BLaER1 (cell line): ENCODE data around the gene ZFC3H1.
"Not testable (repeated sequence)": the region's sequence is repeated elsewhere in the genome, so short reads cannot be mapped to it uniquely, and the experiment has no call there.

ENCODE experiments used
- H3K27ac ChIP-seq: shearing (Covaris generic); formaldehyde crosslinking; 2 replicates; pipeline ENCODE4 v1.8.1; 2022
- H3K27me3 ChIP-seq: shearing (Covaris generic); formaldehyde crosslinking; 2 replicates; pipeline ENCODE4 v1.8.1; 2022
- H3K36me3 ChIP-seq: shearing (Covaris generic); formaldehyde crosslinking; 2 replicates; pipeline ENCODE4 v1.8.1; 2022
- H3K4me1 ChIP-seq: shearing (Covaris generic); formaldehyde crosslinking; 2 replicates; pipeline ENCODE4 v1.8.1; 2022
- H3K4me2 ChIP-seq: shearing (Covaris generic); formaldehyde crosslinking; 2 replicates; pipeline ENCODE4 v1.8.1; 2022
- H3K4me3 ChIP-seq: shearing (Covaris generic); formaldehyde crosslinking; 2 replicates; pipeline ENCODE4 v1.8.1; 2022
- H3K9ac ChIP-seq: shearing (Covaris generic); formaldehyde crosslinking; 2 replicates; pipeline ENCODE4 v1.8.1; 2022
- H3K9me3 ChIP-seq: shearing (Covaris generic); formaldehyde crosslinking; 2 replicates; pipeline ENCODE4 v1.8.1; 2022
- H4K20me1 ChIP-seq: shearing (Covaris generic); formaldehyde crosslinking; 2 replicates; pipeline ENCODE4 v1.8.1; 2022
- Cebpa-rat ChIP-seq: shearing (Covaris generic); IDR thresholded peaks from 2 replicates; pipeline ENCODE4 v1.8.1; 2022

The ZFC3H1 gene

GRCh38 chr12:71582925-71583324, 80.7 kb downstream of the ZFC3H1 start:
- H3K4me3 ChIP-seq, result no peak overlapping the region
- TF ChIP-seq Cebpa-rat, result no peak
- H3K9ac ChIP-seq, result no peak overlapping the region
- no peak overlapping the region for H3K27ac ChIP-seq
- no peaks in the 10 kb centered on the region for H3K27me3 ChIP-seq
- H3K36me3 ChIP-seq, result no peaks in the 10 kb centered on the region
- no peaks in the 10 kb centered on the region for H3K4me1 ChIP-seq
- H3K9me3 ChIP-seq, result no peaks in the 10 kb centered on the region
- no peaks in the 10 kb centered on the region for H4K20me1 ChIP-seq
- no peak overlapping the region for H3K4me2 ChIP-seq

GRCh38 chr12:71581206-71581605, 82.4 kb downstream of the ZFC3H1 start:
- Histone ChIP-seq H4K20me1 (no peaks in the 10 kb centered on the region), H3K36me3 (no peaks in the 10 kb centered on the region), H3K4me1 (no peaks in the 10 kb centered on the region), H3K27me3 (no peaks in the 10 kb centered on the region), H3K9me3 (no peaks in the 10 kb centered on the region), H3K4me3 (no peak overlapping the region), H3K9ac (no peak overlapping the region), H3K27ac (no peak overlapping the region), H3K4me2 (no peak overlapping the region)
- no peak for TF ChIP-seq Cebpa-rat

- no peak overlapping the region for H3K4me2 ChIP-seq
- no peaks in the 10 kb centered on the region for H3K36me3 ChIP-seq
- H3K9ac ChIP-seq, result no peak overlapping the region
- no peaks in the 10 kb centered on the region for H3K27me3 ChIP-seq
- H3K4me3 ChIP-seq, result no peak overlapping the region
- H3K9me3 ChIP-seq, result no peaks in the 10 kb centered on the region
- H3K27ac ChIP-seq, result no peak overlapping the region
- H4K20me1 ChIP-seq, result no peaks in the 10 kb centered on the region
- no peak for TF ChIP-seq Cebpa-rat
- no peaks in the 10 kb centered on the region for H3K4me1 ChIP-seq
These were observed 84.9 kb downstream of the ZFC3H1 start for GRCh38 chr12:71578694-71579258.

GRCh38 chr12:71576496-71576895, 87.2 kb downstream of the ZFC3H1 start:
- Histone ChIP-seq H3K4me2 (no peak overlapping the region), H3K27ac (no peak overlapping the region), H4K20me1 (no peaks in the 10 kb centered on the region), H3K9ac (no peak overlapping the region), H3K4me3 (no peak overlapping the region), H3K4me1 (peaks cover 6% of the 10 kb centered on the region; the same call in 1 of the 2 replicates), H3K36me3 (no peaks in the 10 kb centered on the region), H3K9me3 (no peaks in the 10 kb centered on the region), H3K27me3 (no peaks in the 10 kb centered on the region)
- no peak for TF ChIP-seq Cebpa-rat

GRCh38 chr12:71569885-71570284, 93.8 kb downstream of the ZFC3H1 start:
- H4K20me1 ChIP-seq, H3K36me3 ChIP-seq, H3K4me1 ChIP-seq, H3K27ac ChIP-seq, H3K27me3 ChIP-seq, H3K4me2 ChIP-seq, H3K4me3 ChIP-seq, H3K9ac ChIP-seq, H3K9me3 ChIP-seq: not testable (repeated sequence)

- no peaks in the 10 kb centered on the region for H3K4me1 ChIP-seq
- H3K27me3 ChIP-seq, result no peaks in the 10 kb centered on the region
- H3K27ac ChIP-seq, result no peak overlapping the region
- H3K36me3 ChIP-seq, result no peaks in the 10 kb centered on the region
- H3K9ac ChIP-seq, result no peak overlapping the region
- H3K9me3 ChIP-seq, result no peaks in the 10 kb centered on the region
- no peak overlapping the region for H3K4me2 ChIP-seq
- H4K20me1 ChIP-seq, result no peaks in the 10 kb centered on the region
- no peak for TF ChIP-seq Cebpa-rat
- no peak overlapping the region for H3K4me3 ChIP-seq
These were observed 96.1 kb downstream of the ZFC3H1 start for GRCh38 chr12:71567537-71567936.

- no peak overlapping the region for H3K4me2 ChIP-seq
- no peaks in the 10 kb centered on the region for H3K4me1 ChIP-seq
- H3K9me3 ChIP-seq, result no peaks in the 10 kb centered on the region
- no peaks in the 10 kb centered on the region for H3K27me3 ChIP-seq
- TF ChIP-seq Cebpa-rat, result no peak
- H4K20me1 ChIP-seq, result no peaks in the 10 kb centered on the region
- H3K36me3 ChIP-seq, result no peaks in the 10 kb centered on the region
- no peak overlapping the region for H3K9ac ChIP-seq
- H3K27ac ChIP-seq, result no peak overlapping the region
- no peak overlapping the region for H3K4me3 ChIP-seq
These were observed 97.0 kb downstream of the ZFC3H1 start for GRCh38 chr12:71566655-71567054.

GRCh38 chr12:71565535-71565934, 98.1 kb downstream of the ZFC3H1 start:
- Histone ChIP-seq H3K4me2 (no peak overlapping the region), H3K27me3 (no peaks in the 10 kb centered on the region), H3K36me3 (no peaks in the 10 kb centered on the region), H3K27ac (no peak overlapping the region), H4K20me1 (no peaks in the 10 kb centered on the region), H3K4me3 (no peak overlapping the region), H3K9me3 (no peaks in the 10 kb centered on the region), H3K4me1 (no peaks in the 10 kb centered on the region), H3K9ac (no peak overlapping the region)
- no peak for TF ChIP-seq Cebpa-rat

GRCh38 chr12:71562676-71563595, 100.7 kb downstream of the ZFC3H1 start:
- Histone ChIP-seq H3K27me3 (no peaks in the 10 kb centered on the region), H3K36me3 (no peaks in the 10 kb centered on the region), H3K4me3 (no peak overlapping the region), H3K9me3 (no peaks in the 10 kb centered on the region), H3K27ac (no peak overlapping the region), H3K9ac (no peak overlapping the region), H4K20me1 (no peaks in the 10 kb centered on the region), H3K4me1 (no peaks in the 10 kb centered on the region), H3K4me2 (no peak overlapping the region)
- TF ChIP-seq Cebpa-rat, result no peak
